ENCODE results near the gene TBX4. TPM values are rescaled to one million over a fixed set of nuclear protein-coding genes. Genes with fewer than 3 reads are reported as not detected.

Gene TBX4
- total and polyA plus RNA-seq, 2 of the 13 experiments (the other 11 are each of a cell fraction or from before 2014, with no cell fraction given) = 0.11 to 1.1 TPM

DNA sequence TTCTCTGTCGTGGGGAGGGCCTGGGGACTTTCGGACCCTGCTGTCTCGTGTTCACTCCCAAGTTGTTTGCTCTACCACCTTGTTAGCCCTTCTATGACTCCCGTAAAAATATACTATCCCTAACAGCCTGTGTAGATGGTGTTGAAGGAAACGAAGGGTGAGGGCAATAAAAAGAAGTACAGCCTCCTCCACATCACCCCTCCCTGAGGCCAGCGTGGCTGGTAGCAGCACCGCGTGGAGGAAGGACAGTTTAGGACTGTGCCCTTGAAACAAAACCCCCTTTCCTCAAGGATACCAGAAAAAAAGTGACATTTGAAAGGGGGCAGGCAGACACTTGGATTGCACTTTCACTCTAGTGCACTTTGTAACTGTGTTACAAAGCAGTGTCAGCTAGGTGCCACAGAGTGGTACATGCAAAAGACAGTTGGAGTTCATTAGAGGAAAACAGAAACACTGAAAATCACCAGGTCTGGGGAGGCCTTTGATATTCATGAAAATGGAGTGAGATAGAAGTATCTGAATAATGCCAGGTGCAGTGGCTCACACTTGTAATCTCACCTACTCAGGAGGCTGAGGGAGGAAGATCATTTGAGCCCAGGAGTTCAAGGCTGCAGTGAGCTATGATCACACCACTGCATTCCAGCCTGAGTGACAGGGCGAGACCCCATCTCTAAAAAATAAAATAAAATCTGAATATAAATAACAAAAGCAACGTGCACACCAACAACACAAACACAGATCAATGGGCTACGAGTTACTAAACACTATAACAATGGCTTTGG lies 53.8 kb downstream of the TBX4 start (continued):
- TF ChIP-seq, protein P1, sequence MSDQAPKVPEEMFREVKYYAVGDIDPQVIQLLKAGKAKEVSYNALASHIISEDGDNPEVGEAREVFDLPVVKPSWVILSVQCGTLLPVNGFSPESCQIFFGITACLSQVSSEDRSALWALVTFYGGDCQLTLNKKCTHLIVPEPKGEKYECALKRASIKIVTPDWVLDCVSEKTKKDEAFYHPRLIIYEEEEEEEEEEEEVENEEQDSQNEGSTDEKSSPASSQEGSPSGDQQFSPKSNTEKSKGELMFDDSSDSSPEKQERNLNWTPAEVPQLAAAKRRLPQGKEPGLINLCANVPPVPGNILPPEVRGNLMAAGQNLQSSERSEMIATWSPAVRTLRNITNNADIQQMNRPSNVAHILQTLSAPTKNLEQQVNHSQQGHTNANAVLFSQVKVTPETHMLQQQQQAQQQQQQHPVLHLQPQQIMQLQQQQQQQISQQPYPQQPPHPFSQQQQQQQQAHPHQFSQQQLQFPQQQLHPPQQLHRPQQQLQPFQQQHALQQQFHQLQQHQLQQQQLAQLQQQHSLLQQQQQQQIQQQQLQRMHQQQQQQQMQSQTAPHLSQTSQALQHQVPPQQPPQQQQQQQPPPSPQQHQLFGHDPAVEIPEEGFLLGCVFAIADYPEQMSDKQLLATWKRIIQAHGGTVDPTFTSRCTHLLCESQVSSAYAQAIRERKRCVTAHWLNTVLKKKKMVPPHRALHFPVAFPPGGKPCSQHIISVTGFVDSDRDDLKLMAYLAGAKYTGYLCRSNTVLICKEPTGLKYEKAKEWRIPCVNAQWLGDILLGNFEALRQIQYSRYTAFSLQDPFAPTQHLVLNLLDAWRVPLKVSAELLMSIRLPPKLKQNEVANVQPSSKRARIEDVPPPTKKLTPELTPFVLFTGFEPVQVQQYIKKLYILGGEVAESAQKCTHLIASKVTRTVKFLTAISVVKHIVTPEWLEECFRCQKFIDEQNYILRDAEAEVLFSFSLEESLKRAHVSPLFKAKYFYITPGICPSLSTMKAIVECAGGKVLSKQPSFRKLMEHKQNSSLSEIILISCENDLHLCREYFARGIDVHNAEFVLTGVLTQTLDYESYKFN (CRISPR knock-in tag; conservative IDR thresholded peaks at IDR 0.05) = 0 out of 2 replicates have a peak, but pooled peaks have one; percentile 28

DNA sequence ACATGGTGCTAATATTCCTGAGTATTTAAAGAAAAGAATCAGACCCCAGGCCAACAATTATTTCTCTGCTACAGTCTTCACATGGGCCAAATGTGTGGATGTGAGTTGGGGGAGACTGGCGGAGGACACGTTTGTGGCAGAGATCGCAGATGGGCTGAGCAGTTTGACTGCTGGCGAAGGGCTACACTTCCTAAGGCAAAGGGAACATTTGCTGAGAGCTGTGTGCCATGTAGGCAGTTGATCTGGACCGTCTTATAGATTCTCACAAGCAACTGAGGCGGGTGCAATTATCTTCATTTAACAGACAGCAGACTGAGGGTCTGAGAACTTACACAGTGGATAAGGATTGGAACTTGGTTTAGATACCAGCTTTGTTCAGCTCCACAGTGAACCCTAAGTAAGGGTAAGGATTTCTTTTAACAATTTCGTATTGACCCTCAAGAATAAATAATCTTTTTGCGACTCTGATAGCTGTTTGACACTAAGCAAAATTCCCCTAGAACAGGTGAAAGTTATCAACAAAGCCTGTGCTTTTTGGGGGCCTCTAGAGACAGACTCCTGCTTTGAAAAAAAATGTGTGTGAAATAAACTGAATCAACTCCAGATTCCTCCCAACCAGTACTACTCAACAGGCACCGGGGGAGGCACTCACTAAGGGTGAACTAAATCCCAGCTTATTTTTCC lies 55.3 kb downstream of the TBX4 start:
- Histone ChIP-seq H3K4me2 (ENCODE audit: low read depth, low read length) (no peak overlapping the region), H3K27ac (ENCODE audit: extremely low read length, insufficient read depth, low read length) (no peak overlapping the region), H3K4me3 (replicated peaks in 1 of 3; ENCODE audit: insufficient read depth in 1 of 3, low read depth in 2 of 3, low read length in 3 of 3) (no peak overlapping the region), H2AFZ (ENCODE audit: low read length) (no peak overlapping the region), H3K27me3 (ENCODE audit: control insufficient read depth in 1 of 2, insufficient read depth in 2 of 2, low read length in 2 of 2) (no peaks in the 10 kb centered on the region), H3K36me3 (replicated peaks in 1 of 2; ENCODE audit: control insufficient read depth in 1 of 2, insufficient read depth in 2 of 2, low read length in 2 of 2) (no peaks in the 10 kb centered on the region), H3K79me2 (ENCODE audit: insufficient read depth, low read length) (no peaks in the 10 kb centered on the region), H3K9me3 (ENCODE audit: low read length) (no peaks in the 10 kb centered on the region), H3K4me1 (ENCODE audit: insufficient read depth, low read length) (peaks cover 44% of the 10 kb centered on the region), H4K20me1 (ENCODE audit: insufficient read depth, low read length) (no peaks in the 10 kb centered on the region), H3K9ac (ENCODE audit: insufficient read depth, low read depth, low read length) (no peak overlapping the region)
- ATAC-seq (no peak), FAIRE-seq (no peak), DNase-seq (ENCODE audit: low spot score) (no peak)
- in situ Hi-C loops (cut with HindIII; ENCODE audit: extremely low pct_ligation_motif_present, low pct_unique_long_range_greater_than_20kb) (no loop called here), intact Hi-C loops (cut with micrococcal nuclease; ENCODE audit: unreplicated experiment) (no loop called here)
- TF ChIP-seq ZNF614 (CRISPR knock-in tag; IDR thresholded peaks at IDR 0.05; ENCODE audit: borderline replicate concordance) (no peak), HOXA5 (CRISPR knock-in tag; IDR thresholded peaks at IDR 0.05) (no peak), SMAD3 (CRISPR knock-in tag; IDR thresholded peaks at IDR 0.05) (no peak)
- TF ChIP-seq, protein P2, sequence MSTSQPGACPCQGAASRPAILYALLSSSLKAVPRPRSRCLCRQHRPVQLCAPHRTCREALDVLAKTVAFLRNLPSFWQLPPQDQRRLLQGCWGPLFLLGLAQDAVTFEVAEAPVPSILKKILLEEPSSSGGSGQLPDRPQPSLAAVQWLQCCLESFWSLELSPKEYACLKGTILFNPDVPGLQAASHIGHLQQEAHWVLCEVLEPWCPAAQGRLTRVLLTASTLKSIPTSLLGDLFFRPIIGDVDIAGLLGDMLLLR (CRISPR knock-in tag; IDR thresholded peaks at IDR 0.05) = no peak
- TF ChIP-seq, protein P3, sequence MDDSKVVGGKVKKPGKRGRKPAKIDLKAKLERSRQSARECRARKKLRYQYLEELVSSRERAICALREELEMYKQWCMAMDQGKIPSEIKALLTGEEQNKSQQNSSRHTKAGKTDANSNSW (CRISPR knock-in tag; IDR thresholded peaks at IDR 0.05; ENCODE audit: borderline replicate concordance) = no peak
- TF ChIP-seq, protein P4, sequence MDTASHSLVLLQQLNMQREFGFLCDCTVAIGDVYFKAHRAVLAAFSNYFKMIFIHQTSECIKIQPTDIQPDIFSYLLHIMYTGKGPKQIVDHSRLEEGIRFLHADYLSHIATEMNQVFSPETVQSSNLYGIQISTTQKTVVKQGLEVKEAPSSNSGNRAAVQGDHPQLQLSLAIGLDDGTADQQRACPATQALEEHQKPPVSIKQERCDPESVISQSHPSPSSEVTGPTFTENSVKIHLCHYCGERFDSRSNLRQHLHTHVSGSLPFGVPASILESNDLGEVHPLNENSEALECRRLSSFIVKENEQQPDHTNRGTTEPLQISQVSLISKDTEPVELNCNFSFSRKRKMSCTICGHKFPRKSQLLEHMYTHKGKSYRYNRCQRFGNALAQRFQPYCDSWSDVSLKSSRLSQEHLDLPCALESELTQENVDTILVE (CRISPR knock-in tag; IDR thresholded peaks at IDR 0.05) = no peak
- no TSS peak for BruUV-seq (replicated peaks)
- POLR2A ChIA-PET = no interaction called here
- CTCF ChIA-PET (ENCODE audit: low intra/inter-chr PET ratio, low total read pairs) = no interaction called here
- WGBS (ENCODE audit: low lambda C conversion rate) = 80% methylated on average over 9 of the region's 9 CpGs

All from HepG2 (cell line).